Subcutaneous adipose tissue (tissue), 4 donors: Measurements from ENCODE around the gene PBX1. TPM values are rescaled to one million over a fixed set of nuclear protein-coding genes. Genes with fewer than 3 reads are reported as not detected.

ENCODE experiments used
- total RNA-seq, 4 donors: library from RNA; depleted of rRNA; stranded (reverse); fragments of >200 nt; gene quantifications; one replicate each; pipeline ENCODE4 v1.1.0, GENCODE V29; 2016
- TF ChIP-seq, protein P1 (sequence below): fragments of 450-650 bp; IDR thresholded peaks from one replicate; pipeline ENCODE4 v1.5.1; 2016; ENCODE audit warnings: low read depth, mild to moderate bottlenecking, control low read depth, antibody characterized with exemption, moderate library complexity

The PBX1 gene
- total RNA-seq, 4 donors from 2014 or later = 36.5 to 61.1 (median 54.2) TPM

DNA sequence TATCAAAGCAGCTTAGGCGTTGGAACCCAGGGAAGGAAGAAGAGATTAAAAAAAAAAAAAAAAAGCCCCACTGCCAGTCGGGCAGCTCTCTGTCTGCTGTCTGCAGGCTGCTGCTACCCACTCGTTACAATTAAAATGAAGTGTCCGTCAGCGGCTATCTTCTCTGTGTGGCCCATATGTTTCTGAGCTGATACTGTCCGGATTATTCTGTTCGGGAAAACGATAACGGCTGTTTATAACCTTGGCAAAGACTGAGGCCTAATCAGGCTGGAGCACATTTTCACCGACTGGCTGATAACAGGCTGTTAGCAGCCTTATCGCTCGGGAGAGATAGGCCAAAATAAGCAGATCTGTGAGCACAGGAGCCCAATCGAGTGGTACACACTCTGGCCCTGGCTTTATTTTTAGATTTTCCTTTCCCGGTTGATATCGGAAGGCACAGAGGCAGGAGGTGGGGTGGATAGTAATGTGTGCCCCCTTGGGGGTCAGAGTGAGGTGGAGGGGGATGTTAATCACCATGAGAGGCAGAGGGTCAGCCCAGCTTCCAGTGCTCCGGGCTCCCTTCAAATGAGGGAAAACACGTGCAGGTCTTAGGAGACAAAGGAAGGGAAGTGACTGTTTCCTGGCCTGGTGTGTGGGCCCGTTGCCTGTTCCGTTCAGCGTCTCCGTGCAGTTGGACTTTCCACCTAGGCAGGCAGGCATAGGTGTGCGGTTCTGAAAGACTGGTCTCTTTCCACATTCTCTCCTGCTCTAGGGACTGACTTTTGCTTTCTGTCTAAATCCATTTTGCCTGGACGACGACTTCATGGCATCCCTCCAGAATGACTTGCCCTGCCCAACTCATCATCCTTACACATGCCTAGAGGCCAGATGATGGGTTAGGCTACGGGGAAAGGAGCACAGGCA, 153.4 kb downstream of the PBX1 start:
- TF ChIP-seq, protein P1, sequence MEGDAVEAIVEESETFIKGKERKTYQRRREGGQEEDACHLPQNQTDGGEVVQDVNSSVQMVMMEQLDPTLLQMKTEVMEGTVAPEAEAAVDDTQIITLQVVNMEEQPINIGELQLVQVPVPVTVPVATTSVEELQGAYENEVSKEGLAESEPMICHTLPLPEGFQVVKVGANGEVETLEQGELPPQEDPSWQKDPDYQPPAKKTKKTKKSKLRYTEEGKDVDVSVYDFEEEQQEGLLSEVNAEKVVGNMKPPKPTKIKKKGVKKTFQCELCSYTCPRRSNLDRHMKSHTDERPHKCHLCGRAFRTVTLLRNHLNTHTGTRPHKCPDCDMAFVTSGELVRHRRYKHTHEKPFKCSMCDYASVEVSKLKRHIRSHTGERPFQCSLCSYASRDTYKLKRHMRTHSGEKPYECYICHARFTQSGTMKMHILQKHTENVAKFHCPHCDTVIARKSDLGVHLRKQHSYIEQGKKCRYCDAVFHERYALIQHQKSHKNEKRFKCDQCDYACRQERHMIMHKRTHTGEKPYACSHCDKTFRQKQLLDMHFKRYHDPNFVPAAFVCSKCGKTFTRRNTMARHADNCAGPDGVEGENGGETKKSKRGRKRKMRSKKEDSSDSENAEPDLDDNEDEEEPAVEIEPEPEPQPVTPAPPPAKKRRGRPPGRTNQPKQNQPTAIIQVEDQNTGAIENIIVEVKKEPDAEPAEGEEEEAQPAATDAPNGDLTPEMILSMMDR = no peak

- TF ChIP-seq, protein P1 = no peak
These were observed 154.6 kb downstream of the PBX1 start for GRCh38 chr1:164713456-164714207.

DNA sequence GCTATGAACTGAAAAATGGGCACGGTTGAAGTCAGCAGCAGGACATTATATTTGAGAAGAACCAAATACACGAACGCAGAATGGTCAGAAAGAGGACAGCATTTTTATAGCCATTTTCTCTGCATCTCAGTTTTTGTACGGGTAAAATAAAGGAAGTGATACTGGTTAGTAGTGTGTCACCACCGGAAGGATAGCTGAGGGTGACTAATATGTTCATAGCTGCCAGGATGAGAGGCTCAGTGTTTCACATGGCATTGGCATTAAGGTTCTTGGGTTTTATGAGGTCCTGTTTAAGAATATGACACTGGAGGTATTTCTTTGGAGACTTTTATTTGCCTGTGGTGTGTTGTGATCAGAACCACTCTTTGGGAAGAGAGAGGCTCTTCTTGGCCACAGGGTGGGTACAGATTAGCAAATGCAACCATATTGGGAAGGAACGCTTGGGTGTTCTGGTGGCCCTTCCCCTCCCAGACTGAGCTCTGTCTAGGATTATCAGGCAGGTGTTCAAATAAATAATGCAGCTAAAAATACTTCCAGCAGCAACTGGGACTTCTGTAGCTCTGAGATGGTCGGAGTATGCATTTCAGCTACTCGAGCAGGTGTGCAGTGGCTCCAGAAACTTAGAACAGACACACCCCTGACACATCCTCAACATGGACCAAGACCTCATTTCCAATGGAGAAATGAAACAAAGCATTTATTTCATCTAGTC, 158.2 kb downstream of the PBX1 start:
- TF ChIP-seq, protein P1 = no peak

DNA sequence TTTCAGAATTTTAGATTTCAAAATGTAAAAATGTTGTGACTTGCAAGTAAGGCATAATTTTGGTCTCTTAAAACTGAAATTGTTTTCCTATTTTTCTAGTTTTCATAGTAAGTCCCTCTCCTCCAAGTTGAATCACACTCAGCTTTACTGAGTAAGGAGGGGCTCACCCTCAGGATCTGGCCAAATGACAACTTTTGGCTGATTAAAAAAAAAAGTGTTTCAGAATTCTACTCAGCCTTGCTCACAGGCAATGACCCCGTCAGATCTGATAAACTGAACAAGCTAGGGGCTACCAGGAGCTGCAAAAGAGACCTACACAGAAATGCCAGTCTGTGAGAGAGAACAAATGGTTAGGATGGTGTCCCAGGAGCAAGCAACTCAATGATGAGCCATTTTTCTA, 159.8 kb downstream of the PBX1 start:
- TF ChIP-seq, protein P1 = no peak

DNA sequence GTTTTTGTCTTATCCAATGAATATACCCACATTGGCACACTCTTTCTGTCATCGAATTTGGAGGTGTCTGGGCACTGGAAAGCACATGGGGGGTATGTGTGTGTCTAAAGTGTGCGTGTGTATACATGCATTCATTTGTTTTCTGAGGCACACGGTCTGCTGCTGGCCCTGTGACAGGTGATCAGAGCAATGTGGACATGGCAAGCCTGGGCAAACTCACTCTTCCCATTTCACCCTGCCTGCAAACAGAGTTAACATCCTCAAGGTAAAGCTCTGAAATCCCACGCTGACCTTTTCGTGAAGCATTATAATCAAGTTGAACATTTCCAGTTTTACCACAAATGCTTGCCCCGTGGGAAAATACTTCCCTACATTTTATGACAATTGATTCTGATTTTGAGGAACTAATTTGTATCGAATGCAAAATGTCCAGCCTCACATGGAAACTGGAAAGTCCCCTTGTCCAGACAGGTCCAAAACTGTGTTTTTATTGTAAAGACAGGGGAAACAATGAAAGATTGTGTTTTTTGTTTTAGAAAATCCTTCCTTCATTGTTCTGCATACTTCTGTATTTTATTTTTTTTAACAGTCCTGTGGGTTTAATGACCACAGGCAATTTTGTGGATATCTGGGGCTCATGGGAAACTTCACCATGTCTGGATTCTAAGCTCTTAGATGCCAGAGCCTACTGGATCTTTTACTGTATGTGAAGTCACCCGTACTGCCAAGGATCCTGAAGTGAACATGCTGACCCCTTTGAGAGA, 160.9 kb downstream of the PBX1 start:
- TF ChIP-seq, protein P1 = no peak

DNA sequence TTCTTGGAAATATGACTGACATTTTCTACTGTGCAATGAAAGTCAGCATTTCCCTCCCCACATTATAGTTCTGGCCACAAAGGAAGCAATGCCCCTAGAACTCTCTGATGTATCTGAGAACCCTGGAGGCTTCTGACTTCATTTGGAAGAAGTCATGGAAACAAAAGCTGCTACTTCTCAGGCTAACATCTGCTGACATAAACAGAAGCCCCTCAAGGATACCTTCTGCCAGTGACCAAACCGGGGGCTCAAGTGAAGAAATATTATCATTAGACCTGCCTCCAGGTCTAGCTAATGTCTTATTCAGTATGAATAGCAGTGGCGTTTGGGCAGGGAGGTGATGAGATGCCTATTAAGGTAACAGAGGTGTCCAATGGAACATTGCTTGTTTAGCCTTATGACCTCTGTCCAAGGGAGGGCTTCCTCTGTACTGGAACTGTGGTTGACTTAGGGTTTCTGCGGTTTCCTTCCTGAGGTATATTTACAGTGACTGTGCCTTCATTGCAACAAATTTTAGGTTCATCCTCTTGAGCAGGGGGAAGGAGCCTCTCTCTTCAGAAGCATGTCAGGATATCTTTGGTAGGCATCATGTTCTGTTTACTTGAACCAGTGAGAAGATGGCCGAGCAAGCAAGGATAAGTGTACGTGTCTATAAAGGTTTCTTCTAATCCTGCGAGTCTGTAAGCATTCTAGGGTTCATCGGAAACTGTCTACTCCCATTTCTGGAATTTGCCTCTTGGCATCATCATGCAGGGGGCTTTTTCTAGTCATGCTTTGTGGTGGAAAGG, 161.7 kb downstream of the PBX1 start:
- TF ChIP-seq, protein P1 = no peak
